WTC11 (cell line): ENCODE results near the gene TRIM41.

Source experiments
- ATF3 ChIP-seq: sonication (generic); formaldehyde crosslinking; conservative IDR thresholded peaks from 2 replicates; pipeline ENCODE4 v1.8.1; 2022; ENCODE audit warnings: mild to moderate bottlenecking, missing genetic modification reagents
- CREM ChIP-seq: sonication (generic); formaldehyde crosslinking; IDR thresholded peaks from 2 replicates; pipeline ENCODE4 v1.8.1; 2022; ENCODE audit warnings: mild to moderate bottlenecking, missing genetic modification reagents, moderate library complexity
- CTCF ChIP-seq: fragments of 200-600 bp; IDR thresholded peaks from 2 replicates; pipeline ENCODE4 v1.8.0; 2022; ENCODE audit warnings: antibody characterized with exemption
- GABPB1 ChIP-seq: sonication (generic); formaldehyde crosslinking; IDR thresholded peaks from 2 replicates; pipeline ENCODE4 v1.8.1; 2023; ENCODE audit warnings: mild to moderate bottlenecking, missing genetic modification reagents
- MAX ChIP-seq: sonication (generic); formaldehyde crosslinking; IDR thresholded peaks from 2 replicates; pipeline ENCODE4 v1.8.0; 2022; ENCODE audit warnings: mild to moderate bottlenecking, missing genetic modification reagents
- MLX ChIP-seq: sonication (generic); formaldehyde crosslinking; IDR thresholded peaks from 2 replicates; pipeline ENCODE4 v1.8.1; 2023; ENCODE audit warnings: mild to moderate bottlenecking, missing genetic modification reagents, moderate library complexity
- NFYB ChIP-seq: sonication (generic); formaldehyde crosslinking; conservative IDR thresholded peaks from 2 replicates; pipeline ENCODE4 v1.8.0; 2022; ENCODE audit warnings: low read depth, missing genetic modification reagents
- TP53 ChIP-seq: sonication (generic); formaldehyde crosslinking; IDR thresholded peaks from 2 replicates; pipeline ENCODE4 v1.8.1; 2023; ENCODE audit warnings: mild to moderate bottlenecking, missing genetic modification reagents
- USF1 ChIP-seq: sonication (generic); formaldehyde crosslinking; IDR thresholded peaks from 2 replicates; pipeline ENCODE4 v1.8.0; 2022; ENCODE audit warnings: mild to moderate bottlenecking, missing genetic modification reagents
- ZNF263 ChIP-seq: sonication (generic); formaldehyde crosslinking; IDR thresholded peaks from 2 replicates; pipeline ENCODE4 v1.8.1; 2022; ENCODE audit warnings: low read depth, mild to moderate bottlenecking, moderate library complexity, missing genetic modification reagents
- ZNF396 ChIP-seq: fragments of 250-450 bp; sonication (Bioruptor Pico); IDR thresholded peaks from 2 replicates; pipeline ENCODE4 v1.8.0; 2021; ENCODE audit warnings: mild to moderate bottlenecking, moderate library complexity, borderline replicate concordance
- ZNF416 ChIP-seq: fragments of 250-450 bp; sonication (Bioruptor Pico); IDR thresholded peaks from 2 replicates; pipeline ENCODE4 v1.9.0; 2021; ENCODE audit warnings: mild to moderate bottlenecking, inconsistent platforms
- ZNF425 ChIP-seq: fragments of 250-450 bp; sonication (Bioruptor Pico); conservative IDR thresholded peaks from 2 replicates; pipeline ENCODE4 v1.9.0; 2021; ENCODE audit warnings: mild to moderate bottlenecking

GRCh38 chr5:181282874-181283273, 59.8 kb downstream of the TRIM41 start:
- no peak for TF ChIP-seq CREM (CRISPR knock-in tag)
- TF ChIP-seq CTCF, result no peak
- TF ChIP-seq ZNF396 (CRISPR knock-in tag), result no peak
- no peak for TF ChIP-seq ZNF425
- TF ChIP-seq MLX, result no peak
- no peak for TF ChIP-seq MAX (CRISPR knock-in tag)
- TF ChIP-seq ZNF263 (CRISPR knock-in tag), result no peak
- TF ChIP-seq TP53 (CRISPR knock-in tag), result no peak
- no peak for TF ChIP-seq NFYB
- TF ChIP-seq USF1 (CRISPR knock-in tag), result no peak
- no peak for TF ChIP-seq ATF3 (CRISPR knock-in tag)
- TF ChIP-seq GABPB1, result no peak
- no peak for TF ChIP-seq ZNF416 (CRISPR knock-in tag)
